Activated naive CD4-positive, alpha-beta T cell treated with anti-CD3 and anti-CD28 coated beads, Interleukin-2, amount 50 U/mL, for 24 hours (primary cell): ENCODE data around the gene KRT71.
"Not testable (repeated sequence)": the region's sequence is repeated elsewhere in the genome, so short reads cannot be mapped to it uniquely, and the experiment has no call there.

ENCODE experiments used
- H3K27ac Mint-ChIP-seq: one replicate; pipeline ENCODE4 v1.8.0; 2021; ENCODE audit warnings: mild to moderate bottlenecking, mixed read lengths
- H3K27me3 Mint-ChIP-seq: one replicate; pipeline ENCODE4 v1.8.0; 2021; ENCODE audit warnings: mixed read lengths
- H3K36me3 Mint-ChIP-seq: one replicate; pipeline ENCODE4 v1.8.0; 2021; ENCODE audit warnings: mixed read lengths
- H3K4me1 Mint-ChIP-seq: one replicate; pipeline ENCODE4 v1.8.0; 2021; ENCODE audit warnings: mixed read lengths
- H3K4me3 Mint-ChIP-seq: one replicate; pipeline ENCODE4 v1.8.0; 2021; ENCODE audit warnings: mild to moderate bottlenecking, mixed read lengths
- H3K9me3 Mint-ChIP-seq: one replicate; pipeline ENCODE4 v1.8.0; 2021; ENCODE audit warnings: mixed read lengths

Gene KRT71

DNA sequence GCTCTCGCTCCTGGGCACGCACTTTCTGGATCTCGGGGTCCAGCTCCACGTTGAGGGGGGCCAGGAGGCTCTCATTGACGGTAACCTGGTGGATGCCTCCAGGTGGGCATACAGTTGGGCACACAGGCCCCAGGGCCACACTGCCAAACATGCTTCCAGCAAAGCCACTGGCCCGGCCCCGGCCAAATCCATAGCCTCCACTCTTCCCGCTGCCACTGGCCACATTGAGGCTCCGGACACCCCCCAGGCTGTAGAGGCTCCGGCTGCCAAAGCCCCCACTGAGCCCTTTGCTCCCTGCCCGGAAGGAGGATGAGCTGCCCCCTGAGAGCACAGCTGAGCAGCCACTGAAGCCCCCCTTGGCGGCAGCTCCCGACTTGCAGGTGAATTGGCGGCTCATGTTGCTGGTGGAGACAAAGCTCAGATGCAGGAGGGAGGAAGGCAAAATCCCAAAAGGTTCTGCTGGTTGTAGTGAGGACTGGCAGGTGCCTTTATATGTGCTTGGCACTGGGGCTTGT lies at the start of gene KRT71:
TSS of gene KRT71 (minus strand) at position 465 of the 515 bp plus-strand sequence. CDS start at position 397, 68 bp downstream.
- H3K4me3 Mint-ChIP-seq: no peak within 1 kb of the TSS
- peak within 1 kb of the TSS; percentile 49 for H3K27ac Mint-ChIP-seq
- H3K27me3 Mint-ChIP-seq: peaks cover 1% of the 10 kb centered on the region
- H3K4me1 Mint-ChIP-seq: no peaks in the 10 kb centered on the region
- no peaks in the 10 kb centered on the region for H3K9me3 Mint-ChIP-seq
- no peaks in the 10 kb centered on the region for H3K36me3 Mint-ChIP-seq

DNA sequence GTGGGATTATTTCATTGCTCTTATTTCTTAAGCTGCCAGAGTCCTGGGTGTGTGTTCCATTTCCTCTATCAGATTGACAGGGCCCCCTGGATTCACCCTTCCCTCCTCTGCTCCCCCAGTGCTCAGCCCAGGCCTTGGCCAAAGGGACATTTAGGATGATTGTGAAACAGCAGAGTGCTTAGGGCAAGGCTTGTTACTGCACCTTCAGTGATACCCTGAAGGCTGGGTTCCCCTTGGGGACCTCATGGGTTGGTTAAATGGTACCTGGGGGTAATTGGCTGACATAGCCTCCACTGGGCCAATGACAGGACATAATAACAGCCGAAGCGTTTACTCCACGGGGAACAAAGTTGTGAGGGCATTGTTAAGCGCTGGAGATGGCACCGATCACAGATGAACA lies 49.6 kb upstream of the KRT71 start:
- H3K9me3 Mint-ChIP-seq: no peaks in the 10 kb centered on the region
- H3K4me3 Mint-ChIP-seq: no peak overlapping the region
- H3K36me3 Mint-ChIP-seq: peaks cover 7% of the 10 kb centered on the region
- H3K27me3 Mint-ChIP-seq: no peaks in the 10 kb centered on the region
- H3K4me1 Mint-ChIP-seq: peaks cover 75% of the 10 kb centered on the region
- peak overlapping the region; percentile 56 for H3K27ac Mint-ChIP-seq

DNA sequence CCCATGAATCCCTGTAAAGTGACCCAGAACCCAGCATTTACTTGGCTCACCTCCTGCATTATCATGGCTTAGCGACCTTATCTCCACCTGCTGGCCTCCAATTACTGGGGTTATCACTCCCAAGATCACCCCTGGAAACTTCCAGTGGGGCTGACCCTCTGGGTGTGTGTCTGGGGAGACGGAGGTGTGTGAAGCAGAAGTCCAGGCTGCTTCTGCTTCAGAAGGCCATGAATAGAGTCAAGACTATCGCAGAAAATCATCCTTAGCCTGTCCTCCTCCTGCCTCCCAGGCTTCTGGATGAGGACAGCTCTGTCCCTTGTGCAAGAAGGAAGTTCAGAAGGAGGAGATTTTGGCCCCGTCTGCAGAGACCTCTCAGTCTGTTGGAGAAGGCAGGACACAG lies 48.7 kb upstream of the KRT71 start:
- Mint-ChIP-seq H3K27ac (no peak overlapping the region), H3K9me3 (no peaks in the 10 kb centered on the region), H3K27me3 (no peaks in the 10 kb centered on the region), H3K4me1 (peaks cover 66% of the 10 kb centered on the region), H3K4me3 (no peak overlapping the region), H3K36me3 (peaks cover 5% of the 10 kb centered on the region)

DNA sequence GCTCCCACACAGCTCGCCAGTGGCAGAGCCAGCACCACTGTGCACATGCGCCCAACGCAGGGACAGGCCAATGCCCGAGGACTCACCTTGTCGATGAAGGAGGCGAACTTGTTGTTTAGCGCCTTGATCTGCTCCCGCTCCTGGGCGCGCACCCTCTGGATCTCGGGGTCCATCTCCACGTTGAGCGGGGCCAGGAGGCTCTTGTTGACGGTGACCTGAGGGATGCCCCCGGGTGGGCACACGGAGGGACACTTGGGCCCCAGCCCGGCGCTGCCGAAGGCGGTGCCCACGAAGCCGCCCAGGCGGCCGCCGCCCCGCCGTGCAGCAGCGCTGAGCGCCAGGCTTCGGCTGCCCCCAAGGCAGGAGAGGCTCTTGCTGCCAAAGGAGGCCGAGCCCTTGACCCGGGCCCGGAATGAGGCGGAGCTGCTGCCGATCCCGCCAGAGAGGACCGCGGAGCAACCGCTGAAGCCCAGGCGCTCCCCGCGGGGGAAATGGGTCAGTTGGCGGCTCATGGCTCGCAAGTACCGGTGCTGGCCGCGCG lies 48.1 kb upstream of the KRT71 start, which contains the start of gene KRT72:
TSS of gene KRT72 (minus strand) at position 523 of the 541 bp plus-strand sequence. CDS start at position 512, 11 bp downstream.
- Mint-ChIP-seq H3K4me3 (no peak within 1 kb of the TSS), H3K4me1 (peaks cover 61% of the 10 kb centered on the region), H3K9me3 (no peaks in the 10 kb centered on the region), H3K36me3 (peaks cover 5% of the 10 kb centered on the region), H3K27ac (peak within 1 kb of the TSS; percentile 19), H3K27me3 (no peaks in the 10 kb centered on the region)

DNA sequence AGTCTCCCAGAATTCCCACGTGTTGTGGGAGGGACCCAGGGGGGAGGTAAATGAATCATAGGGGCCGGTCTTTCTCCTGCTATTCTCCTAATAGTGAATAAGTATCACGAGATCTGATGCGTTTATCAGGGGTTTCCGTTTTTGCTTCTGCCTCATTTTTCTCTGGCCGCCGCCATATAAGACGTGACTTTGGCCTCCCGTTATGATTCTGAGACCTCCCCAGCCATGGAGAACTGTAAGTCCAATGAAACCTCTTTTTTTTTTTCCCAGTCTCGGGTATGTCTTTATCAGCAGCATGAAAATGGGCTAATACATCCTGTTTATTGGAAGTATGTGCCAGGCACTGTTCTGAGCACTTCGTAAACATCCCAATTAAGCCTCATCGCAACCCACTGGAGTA lies 47.5 kb upstream of the KRT71 start:
- Mint-ChIP-seq H3K4me3 (no peak overlapping the region), H3K27me3 (no peaks in the 10 kb centered on the region), H3K9me3 (no peaks in the 10 kb centered on the region), H3K36me3 (peaks cover 7% of the 10 kb centered on the region), H3K4me1 (peaks cover 60% of the 10 kb centered on the region), H3K27ac (no peak overlapping the region)

DNA sequence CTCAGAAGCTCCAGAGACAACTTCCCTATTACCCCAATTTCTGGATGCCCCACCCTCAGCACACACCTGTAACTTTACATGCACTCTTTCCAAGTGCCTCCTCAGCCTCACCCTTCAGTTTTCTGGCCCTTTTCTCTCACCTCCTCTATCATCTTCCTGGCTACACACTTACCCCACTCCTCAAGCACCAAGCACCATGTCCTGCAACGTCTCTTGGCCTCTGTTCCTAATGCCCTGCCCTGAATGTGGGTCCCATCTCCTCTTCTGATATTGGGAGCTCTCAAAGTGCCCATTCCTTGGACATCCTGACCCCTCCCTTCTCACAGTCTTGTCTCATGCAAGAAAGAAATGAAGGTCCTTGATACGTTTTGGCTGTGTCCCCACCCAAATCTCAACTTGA lies 47.1 kb upstream of the KRT71 start:
- Mint-ChIP-seq H3K9me3 (no peaks in the 10 kb centered on the region), H3K27me3 (no peaks in the 10 kb centered on the region), H3K27ac (no peak overlapping the region), H3K36me3 (peaks cover 7% of the 10 kb centered on the region), H3K4me3 (no peak overlapping the region), H3K4me1 (peaks cover 56% of the 10 kb centered on the region)

DNA sequence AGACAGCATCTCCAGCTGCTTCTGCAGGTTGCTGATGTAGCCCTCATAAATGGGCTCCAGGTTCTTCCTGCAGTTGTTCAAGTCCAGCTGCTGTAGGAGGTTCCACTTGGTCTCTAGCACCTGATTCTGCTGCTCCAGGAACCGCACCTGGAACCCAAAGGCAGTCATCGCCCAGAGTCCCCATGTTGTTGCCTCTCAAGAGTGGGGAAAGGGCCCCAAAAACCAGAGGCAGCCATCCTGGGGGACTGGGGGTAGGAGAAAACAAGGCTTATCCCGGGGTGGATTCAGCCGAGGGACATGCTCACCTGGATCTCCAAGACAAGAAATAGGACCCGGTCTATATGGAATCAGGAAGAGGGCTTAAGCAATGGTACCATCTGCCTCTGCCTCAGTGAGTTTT lies 46.0 kb upstream of the KRT71 start:
- Mint-ChIP-seq H3K27ac (no peak overlapping the region), H3K36me3 (peaks cover 7% of the 10 kb centered on the region)

DNA sequence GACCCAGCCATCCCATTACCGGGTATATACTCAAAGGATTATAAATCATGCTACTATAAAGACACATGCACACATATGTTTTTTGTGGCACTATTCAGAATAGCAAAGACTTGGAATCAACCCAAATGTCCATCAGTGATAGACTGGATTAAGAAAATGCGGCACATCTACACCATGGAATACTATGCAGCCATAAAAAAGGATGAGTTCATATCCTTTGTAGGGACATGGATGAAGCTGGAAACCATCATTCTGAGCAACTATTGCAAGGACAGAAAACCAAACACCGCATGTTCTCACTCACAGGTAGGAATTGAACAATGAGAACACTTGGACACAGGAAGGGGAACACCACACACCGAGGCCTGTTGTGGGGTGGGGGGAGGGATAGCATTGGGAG lies 41.3 kb upstream of the KRT71 start:
- not testable (repeated sequence) for H3K4me3 Mint-ChIP-seq, H3K27me3 Mint-ChIP-seq, H3K9me3 Mint-ChIP-seq, H3K27ac Mint-ChIP-seq
- H3K4me1 Mint-ChIP-seq: peaks cover 38% of the 10 kb centered on the region
- H3K36me3 Mint-ChIP-seq: peaks cover 17% of the 10 kb centered on the region

More for the DNA sequence above, 46.0 kb upstream of the KRT71 start:
- no peak overlapping the region for H3K4me3 Mint-ChIP-seq
- no peaks in the 10 kb centered on the region for H3K9me3 Mint-ChIP-seq
- peaks cover 45% of the 10 kb centered on the region for H3K4me1 Mint-ChIP-seq
- H3K27me3 Mint-ChIP-seq: no peaks in the 10 kb centered on the region

DNA sequence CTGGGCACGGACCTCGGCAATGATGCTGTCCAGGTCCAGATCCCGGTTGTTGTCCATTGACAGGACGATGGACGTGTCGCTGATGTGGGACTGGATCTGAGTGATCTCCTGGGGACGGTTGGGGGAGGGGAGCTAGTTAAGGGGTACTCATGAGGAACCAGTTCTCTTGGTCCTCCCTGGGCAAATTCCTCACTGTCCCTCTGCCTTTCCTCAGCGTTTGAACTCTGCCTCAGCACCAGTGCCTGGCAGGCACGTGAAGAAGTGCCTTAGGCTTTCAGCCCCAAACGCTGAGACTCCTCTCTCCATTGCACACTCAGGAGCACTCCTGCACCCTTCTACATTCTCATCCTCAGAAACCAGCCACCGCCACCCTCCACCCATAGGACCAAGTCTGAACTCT lies 38.6 kb upstream of the KRT71 start:
- H3K36me3 Mint-ChIP-seq: peaks cover 14% of the 10 kb centered on the region
- H3K4me3 Mint-ChIP-seq: no peak overlapping the region
- peaks cover 51% of the 10 kb centered on the region for H3K4me1 Mint-ChIP-seq
- H3K27ac Mint-ChIP-seq: peak overlapping the region; percentile 33
- no peaks in the 10 kb centered on the region for H3K9me3 Mint-ChIP-seq
- no peaks in the 10 kb centered on the region for H3K27me3 Mint-ChIP-seq

DNA sequence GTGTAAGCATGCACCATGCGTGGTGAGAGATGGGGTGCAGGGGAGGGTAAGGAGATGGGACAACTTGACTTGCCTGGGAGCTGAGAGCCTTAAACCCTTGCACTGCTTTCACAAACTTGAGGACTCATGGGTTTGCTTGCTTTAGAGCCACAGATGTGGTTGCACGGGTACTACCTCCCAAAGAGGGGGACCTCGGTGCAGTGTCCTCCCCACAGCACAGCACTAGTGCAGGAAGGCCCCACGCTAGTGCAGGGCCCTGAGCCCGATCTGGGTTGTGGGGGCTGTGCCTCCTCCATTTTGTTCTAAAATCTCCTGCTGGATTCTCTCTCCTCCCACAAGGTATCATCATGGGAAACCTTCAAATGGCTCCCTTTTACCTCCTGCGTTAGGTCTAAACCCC lies 37.1 kb upstream of the KRT71 start:
- H3K4me1 Mint-ChIP-seq: peaks cover 61% of the 10 kb centered on the region
- no peak overlapping the region for H3K4me3 Mint-ChIP-seq
- H3K9me3 Mint-ChIP-seq: no peaks in the 10 kb centered on the region
- peaks cover 12% of the 10 kb centered on the region for H3K36me3 Mint-ChIP-seq
- no peaks in the 10 kb centered on the region for H3K27me3 Mint-ChIP-seq
- no peak overlapping the region for H3K27ac Mint-ChIP-seq

DNA sequence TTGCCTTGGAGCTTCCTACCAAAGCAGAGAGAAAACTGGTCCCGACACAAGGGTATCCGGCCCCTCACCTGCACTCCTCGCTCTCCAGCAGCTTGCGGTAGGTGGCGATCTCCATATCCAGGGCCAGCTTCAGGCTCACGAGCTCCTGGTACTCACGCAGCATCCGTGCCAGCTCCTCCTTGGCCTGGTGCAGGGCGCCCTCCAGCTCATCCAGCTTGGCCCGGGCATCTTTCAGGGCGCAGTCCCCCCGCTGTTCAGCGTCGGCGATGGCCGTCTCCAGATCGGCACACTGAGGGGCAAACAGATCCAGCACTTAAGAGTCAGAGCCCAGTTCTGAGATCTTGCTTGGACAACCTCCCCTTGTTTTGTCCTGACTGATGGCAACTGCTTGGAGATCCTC lies 34.6 kb upstream of the KRT71 start:
- no peaks in the 10 kb centered on the region for H3K9me3 Mint-ChIP-seq
- H3K27ac Mint-ChIP-seq: no peak overlapping the region
- no peaks in the 10 kb centered on the region for H3K27me3 Mint-ChIP-seq
- no peak overlapping the region for H3K4me3 Mint-ChIP-seq
- peaks cover 73% of the 10 kb centered on the region for H3K4me1 Mint-ChIP-seq
- H3K36me3 Mint-ChIP-seq: peaks cover 12% of the 10 kb centered on the region

DNA sequence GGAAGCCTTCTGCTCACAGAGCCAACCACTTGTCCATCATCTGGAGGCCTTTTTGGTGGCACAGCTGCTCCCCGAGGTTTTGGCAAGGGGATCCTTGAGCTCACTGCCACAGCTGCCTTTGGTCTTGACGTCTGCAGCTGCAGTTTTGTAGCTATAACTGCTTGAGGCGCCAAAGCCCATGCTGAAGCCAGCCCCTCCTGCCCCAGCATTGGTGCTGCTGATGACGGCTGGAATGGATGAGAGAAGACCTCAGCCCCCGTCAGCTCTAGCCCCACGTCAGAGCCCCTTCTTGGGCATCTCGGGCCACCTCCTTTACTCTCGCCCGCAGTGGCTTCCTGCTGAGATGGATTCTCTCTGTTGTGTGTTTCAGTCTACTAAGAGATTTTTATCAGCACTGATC lies 33.0 kb upstream of the KRT71 start:
- Mint-ChIP-seq H3K36me3 (peaks cover 7% of the 10 kb centered on the region), H3K4me1 (peaks cover 62% of the 10 kb centered on the region), H3K4me3 (peak overlapping the region; percentile 40), H3K27me3 (no peaks in the 10 kb centered on the region), H3K9me3 (no peaks in the 10 kb centered on the region), H3K27ac (peak overlapping the region; percentile 43)

DNA sequence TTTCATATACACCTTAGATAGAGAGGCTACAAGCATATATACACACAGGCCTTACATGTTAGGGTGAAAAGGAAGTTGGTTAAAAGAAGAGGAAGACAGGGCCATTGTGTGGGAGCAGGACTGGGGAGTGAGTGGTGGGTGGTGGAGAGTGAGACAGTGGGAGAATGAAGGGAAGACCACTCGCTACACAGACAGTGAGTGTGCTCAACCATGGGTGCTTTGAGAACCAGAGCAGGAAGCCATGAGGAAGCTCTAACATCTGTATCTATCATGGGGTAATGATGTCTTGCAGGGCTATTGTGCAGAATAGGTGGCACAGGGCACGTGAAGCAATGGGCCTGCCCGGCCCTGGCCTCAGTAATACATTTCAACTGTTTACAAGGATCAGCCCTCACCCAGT lies 32.1 kb upstream of the KRT71 start:
- no peak overlapping the region for H3K4me3 Mint-ChIP-seq
- peaks cover 2% of the 10 kb centered on the region for H3K36me3 Mint-ChIP-seq
- no peak overlapping the region for H3K27ac Mint-ChIP-seq
- no peaks in the 10 kb centered on the region for H3K27me3 Mint-ChIP-seq
- peaks cover 70% of the 10 kb centered on the region for H3K4me1 Mint-ChIP-seq
- no peaks in the 10 kb centered on the region for H3K9me3 Mint-ChIP-seq

DNA sequence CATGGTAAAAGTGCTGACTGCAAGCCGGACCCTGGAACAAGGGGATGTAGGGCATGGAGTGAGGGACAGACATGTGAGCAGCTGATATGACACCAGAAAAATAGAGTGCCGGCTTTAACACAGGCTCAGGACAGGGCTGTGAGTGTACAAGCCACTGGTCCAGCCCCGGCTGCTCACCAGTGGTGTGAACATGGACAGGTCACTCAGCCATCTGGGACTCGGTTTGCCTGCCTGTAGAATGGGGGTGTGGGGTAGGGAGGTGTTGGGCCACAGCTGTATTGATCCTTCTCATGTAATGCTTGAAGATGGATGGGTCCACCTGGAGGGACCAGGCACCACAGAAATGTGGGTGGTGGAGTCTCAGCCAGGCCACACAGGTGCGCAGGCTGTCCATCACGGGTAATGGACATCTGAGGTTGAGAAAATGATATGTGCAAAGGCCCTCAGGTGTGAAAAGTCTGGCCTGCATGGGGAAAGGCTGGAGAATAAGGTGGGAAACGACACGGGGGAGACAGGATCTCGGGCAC lies 31.3 kb upstream of the KRT71 start:
- no peak overlapping the region for H3K27ac Mint-ChIP-seq
- peaks cover 2% of the 10 kb centered on the region for H3K36me3 Mint-ChIP-seq
- H3K4me3 Mint-ChIP-seq: no peak overlapping the region
- H3K9me3 Mint-ChIP-seq: no peaks in the 10 kb centered on the region
- H3K27me3 Mint-ChIP-seq: no peaks in the 10 kb centered on the region
- peaks cover 69% of the 10 kb centered on the region for H3K4me1 Mint-ChIP-seq

DNA sequence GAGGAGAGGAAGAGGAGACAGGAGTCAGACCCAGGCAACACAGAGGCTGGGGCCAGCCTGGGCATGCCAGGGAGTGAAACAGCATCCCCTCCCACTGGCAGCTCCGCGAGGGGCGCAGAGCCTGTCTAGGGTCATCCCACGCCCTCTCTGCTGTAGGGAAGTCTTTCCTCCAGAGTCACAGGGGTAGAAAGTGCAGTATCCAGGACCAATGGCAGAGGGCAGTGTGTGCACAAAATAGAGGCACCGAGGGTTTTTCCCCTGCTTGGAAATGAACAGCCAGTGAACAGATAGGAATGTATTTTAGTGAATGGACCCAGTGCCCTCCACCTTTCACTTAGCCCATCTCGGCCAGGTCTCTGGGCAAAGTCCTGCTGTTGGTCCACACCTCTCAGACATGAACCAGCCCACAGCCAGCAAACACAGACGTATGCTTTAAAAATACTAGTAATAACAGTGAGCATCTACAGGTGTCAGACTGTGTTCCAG lies 30.1 kb upstream of the KRT71 start:
- Mint-ChIP-seq H3K4me1 (peaks cover 66% of the 10 kb centered on the region), H3K27ac (no peak overlapping the region), H3K9me3 (no peaks in the 10 kb centered on the region), H3K36me3 (peaks cover 2% of the 10 kb centered on the region), H3K27me3 (no peaks in the 10 kb centered on the region), H3K4me3 (no peak overlapping the region)

DNA sequence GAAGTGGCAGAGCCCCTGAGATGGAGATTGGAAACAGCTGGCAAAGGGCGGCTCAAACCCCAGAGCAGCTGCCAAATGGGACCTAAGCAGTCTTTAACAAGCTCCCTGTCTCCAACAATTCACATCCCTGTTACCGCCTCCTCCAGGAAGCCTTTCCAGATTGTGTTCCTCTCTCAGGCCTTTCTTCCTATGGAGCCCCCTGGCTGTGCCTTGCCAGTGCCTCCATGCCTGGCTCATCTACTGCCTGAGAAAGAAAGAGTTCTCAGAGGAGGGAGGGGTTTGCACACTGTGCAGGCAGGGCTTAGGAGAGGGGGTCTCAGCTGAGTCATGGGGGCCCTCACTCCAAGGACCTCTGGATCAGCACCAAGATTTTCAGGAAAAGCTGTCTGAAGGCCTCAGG lies 29.5 kb upstream of the KRT71 start:
- peaks cover 61% of the 10 kb centered on the region for H3K4me1 Mint-ChIP-seq
- no peak overlapping the region for H3K4me3 Mint-ChIP-seq

More for the DNA sequence above, 29.5 kb upstream of the KRT71 start:
- no peaks in the 10 kb centered on the region for H3K27me3 Mint-ChIP-seq
- H3K36me3 Mint-ChIP-seq: peaks cover 2% of the 10 kb centered on the region
- H3K27ac Mint-ChIP-seq: no peak overlapping the region
- no peaks in the 10 kb centered on the region for H3K9me3 Mint-ChIP-seq
